Astrocyte (in vitro differentiated cells and primary cell): ENCODE measurements around the gene CORO2B. TPM values are rescaled to one million over a fixed set of nuclear protein-coding genes. Genes with fewer than 3 reads are reported as not detected.
A peak's percentile ranks its signal among the peaks of the same experiment; 100 is the strongest.

Source experiments
- DNase-seq: peaks from one replicate; pipeline ENCODE4 v3.0.0-alpha.2; 2010; ENCODE audit warnings: low read depth
- FAIRE-seq: peaks from 2 replicates; lab custom pipeline; 2011; peaks lifted over from hg19 to GRCh38; lab: Jason Lieb, UNC
- H2AFZ ChIP-seq: 2 replicates; pipeline ENCODE4 v1.6.0; 2012; ENCODE audit warnings: low read depth, low read length, inconsistent platforms
- H3K27ac ChIP-seq: 2 replicates; pipeline ENCODE4 v1.5.1; 2011; ENCODE audit warnings: low read depth, low read length, inconsistent platforms
- H3K27me3 ChIP-seq: 2 replicates; pipeline ENCODE4 v1.6.0; 2011; ENCODE audit warnings: low read length, inconsistent platforms; ENCODE audit not compliant: insufficient read depth
- H3K36me3 ChIP-seq: 2 replicates; pipeline ENCODE4 v1.5.1; 2011; ENCODE audit warnings: low read length, inconsistent platforms; ENCODE audit not compliant: insufficient read depth
- H3K4me1 ChIP-seq: 2 replicates; pipeline ENCODE4 v1.5.1; 2011; ENCODE audit warnings: low read length, inconsistent platforms; ENCODE audit not compliant: insufficient read depth
- H3K4me2 ChIP-seq: 2 replicates; pipeline ENCODE4 v1.6.0; 2012; ENCODE audit warnings: low read length, inconsistent platforms
- H3K4me3 ChIP-seq: 2 replicates; pipeline ENCODE4 v1.5.1; 2011; ENCODE audit warnings: low read depth, mild to moderate bottlenecking, low read length, inconsistent platforms; ENCODE audit not compliant: insufficient read depth
- H3K79me2 ChIP-seq: 2 replicates; pipeline ENCODE4 v1.6.0; 2012; ENCODE audit warnings: mild to moderate bottlenecking, low read length, inconsistent platforms; ENCODE audit not compliant: insufficient read depth
- H3K9ac ChIP-seq: 2 replicates; pipeline ENCODE4 v1.6.0; 2012; ENCODE audit warnings: mild to moderate bottlenecking, low read length, inconsistent platforms
- H3K9me3 ChIP-seq: 2 replicates; pipeline ENCODE4 v1.5.1; 2012; ENCODE audit warnings: low read depth, mild to moderate bottlenecking, low read length, inconsistent platforms; ENCODE audit not compliant: insufficient read depth
- H4K20me1 ChIP-seq: 2 replicates; pipeline ENCODE4 v1.6.0; 2012; ENCODE audit warnings: low read length, inconsistent platforms; ENCODE audit not compliant: insufficient read depth
- H3K27ac Mint-ChIP-seq: one replicate; pipeline ENCODE4 v1.8.0; 2021; ENCODE audit warnings: mild to moderate bottlenecking, mixed read lengths; ENCODE audit not compliant: unreplicated experiment
- H3K27me3 Mint-ChIP-seq: one replicate; pipeline ENCODE4 v1.8.0; 2021; ENCODE audit warnings: low read depth, mixed read lengths; ENCODE audit not compliant: unreplicated experiment
- H3K36me3 Mint-ChIP-seq: one replicate; pipeline ENCODE4 v1.8.0; 2021; ENCODE audit warnings: low read depth, mixed read lengths; ENCODE audit not compliant: unreplicated experiment
- H3K4me1 Mint-ChIP-seq: one replicate; pipeline ENCODE4 v1.8.0; 2021; ENCODE audit warnings: low read depth, mixed read lengths; ENCODE audit not compliant: unreplicated experiment
- H3K4me3 Mint-ChIP-seq: one replicate; pipeline ENCODE4 v1.8.0; 2021; ENCODE audit warnings: mild to moderate bottlenecking, moderate library complexity, mixed read lengths; ENCODE audit not compliant: unreplicated experiment
- H3K9me3 Mint-ChIP-seq: one replicate; pipeline ENCODE4 v1.8.0; 2021; ENCODE audit warnings: mild to moderate bottlenecking, mixed read lengths; ENCODE audit not compliant: unreplicated experiment
- EZH2 ChIP-seq: IDR thresholded peaks from 2 replicates; pipeline ENCODE4 v1.6.1; 2012; ENCODE audit warnings: mild to moderate bottlenecking, low read length, inconsistent platforms; ENCODE audit not compliant: insufficient read depth
- total RNA-seq: library from RNA; stranded (reverse); gene quantifications from 2 replicates; pipeline ENCODE4 v1.2.1, GENCODE V29; 2021
- TF ChIP-seq, protein P1 (sequence below): IDR thresholded peaks from 2 replicates; pipeline ENCODE4 v1.5.1; 2011; ENCODE audit warnings: low read depth, mild to moderate bottlenecking, inconsistent platforms, low read length, moderate library complexity; ENCODE audit not compliant: insufficient read depth

CORO2B gene
- total RNA-seq, 1 donor from 2014 or later: 7.4 TPM

- Histone ChIP-seq H3K9ac (peak overlapping the region; percentile 75), H3K4me1 (peaks cover 27% of the 10 kb centered on the region), H3K9me3 (no peaks in the 10 kb centered on the region), H3K4me3 (peak overlapping the region; percentile 68), H3K27me3 (no peaks in the 10 kb centered on the region), H3K36me3 (no peaks in the 10 kb centered on the region), H4K20me1 (peaks cover 24% of the 10 kb centered on the region), H3K27ac (no peak overlapping the region), H3K4me2 (peak overlapping the region; percentile 84), H2AFZ (peak overlapping the region; percentile 86), H3K79me2 (peaks cover 48% of the 10 kb centered on the region)
- DNase-seq: peak; percentile 41
- FAIRE-seq: no peak
- H3K4me1 Mint-ChIP-seq: peaks cover 10% of the 10 kb centered on the region
- no peak overlapping the region for H3K27ac Mint-ChIP-seq
- TF ChIP-seq, protein P1, sequence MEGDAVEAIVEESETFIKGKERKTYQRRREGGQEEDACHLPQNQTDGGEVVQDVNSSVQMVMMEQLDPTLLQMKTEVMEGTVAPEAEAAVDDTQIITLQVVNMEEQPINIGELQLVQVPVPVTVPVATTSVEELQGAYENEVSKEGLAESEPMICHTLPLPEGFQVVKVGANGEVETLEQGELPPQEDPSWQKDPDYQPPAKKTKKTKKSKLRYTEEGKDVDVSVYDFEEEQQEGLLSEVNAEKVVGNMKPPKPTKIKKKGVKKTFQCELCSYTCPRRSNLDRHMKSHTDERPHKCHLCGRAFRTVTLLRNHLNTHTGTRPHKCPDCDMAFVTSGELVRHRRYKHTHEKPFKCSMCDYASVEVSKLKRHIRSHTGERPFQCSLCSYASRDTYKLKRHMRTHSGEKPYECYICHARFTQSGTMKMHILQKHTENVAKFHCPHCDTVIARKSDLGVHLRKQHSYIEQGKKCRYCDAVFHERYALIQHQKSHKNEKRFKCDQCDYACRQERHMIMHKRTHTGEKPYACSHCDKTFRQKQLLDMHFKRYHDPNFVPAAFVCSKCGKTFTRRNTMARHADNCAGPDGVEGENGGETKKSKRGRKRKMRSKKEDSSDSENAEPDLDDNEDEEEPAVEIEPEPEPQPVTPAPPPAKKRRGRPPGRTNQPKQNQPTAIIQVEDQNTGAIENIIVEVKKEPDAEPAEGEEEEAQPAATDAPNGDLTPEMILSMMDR: peak; percentile 3
- TF ChIP-seq EZH2: no peak
- no peaks in the 10 kb centered on the region for H3K9me3 Mint-ChIP-seq
- no peaks in the 10 kb centered on the region for H3K36me3 Mint-ChIP-seq
- peaks cover 33% of the 10 kb centered on the region for H3K27me3 Mint-ChIP-seq
- peak overlapping the region; percentile 85 for H3K4me3 Mint-ChIP-seq
These were observed 416 bp upstream of the CORO2B start for GRCh38 chr15:68578175-68578979.

DNA sequence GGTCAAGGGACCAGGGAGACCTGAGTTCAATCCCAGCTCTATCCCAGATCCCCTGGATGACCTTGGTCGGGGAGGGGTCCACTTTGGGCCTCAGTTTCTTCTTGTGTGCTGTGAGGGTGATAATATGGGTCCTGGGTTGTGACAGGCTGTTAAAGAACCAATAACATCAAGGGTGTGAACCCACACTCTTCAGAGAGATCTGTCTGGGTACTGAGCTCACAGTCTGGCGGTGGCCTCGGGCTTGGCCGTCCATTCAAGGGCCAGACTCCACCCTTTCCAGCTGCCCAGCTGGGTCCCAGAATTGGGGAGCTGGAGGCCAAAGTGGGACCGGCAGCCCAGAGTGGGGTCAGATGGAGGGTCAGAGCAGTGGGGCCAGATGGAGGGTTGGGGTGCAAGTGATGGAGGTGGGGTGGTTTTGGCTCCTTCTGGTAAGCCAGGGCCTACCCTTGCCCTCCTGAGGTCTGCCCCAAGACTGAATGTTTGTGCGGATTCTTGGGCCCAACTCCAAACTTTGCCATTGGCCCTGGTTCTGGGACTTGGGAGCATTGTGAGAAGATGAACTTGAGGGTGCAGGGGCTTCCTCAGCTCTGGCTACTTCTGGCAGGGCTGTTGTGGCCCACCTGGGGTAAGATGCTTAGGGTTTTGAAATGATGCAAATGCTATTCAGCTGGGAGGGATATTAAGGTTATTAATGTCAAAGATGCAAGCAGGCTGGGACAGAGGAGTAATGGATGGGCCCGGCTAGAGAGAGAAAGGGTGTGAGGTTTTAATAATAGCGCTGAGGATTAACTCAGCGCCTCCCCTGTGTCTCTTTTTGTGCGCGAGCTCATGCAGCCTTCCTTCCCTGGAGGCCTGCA, 1.5 kb downstream of the CORO2B start:
- peaks cover 35% of the 10 kb centered on the region for H3K4me1 ChIP-seq
- Mint-ChIP-seq H3K27ac (no peak overlapping the region), H3K36me3 (no peaks in the 10 kb centered on the region), H3K9me3 (no peaks in the 10 kb centered on the region), H3K27me3 (peaks cover 17% of the 10 kb centered on the region), H3K4me3 (peak overlapping the region; percentile 80), H3K4me1 (peaks cover 16% of the 10 kb centered on the region)
- no peaks in the 10 kb centered on the region for H3K9me3 ChIP-seq
- H3K4me3 ChIP-seq: peak overlapping the region; percentile 64
- H3K27ac ChIP-seq: no peak overlapping the region
- FAIRE-seq (no peak), DNase-seq (no peak)
- no peaks in the 10 kb centered on the region for H3K27me3 ChIP-seq
- peak overlapping the region; percentile 92 for H3K4me2 ChIP-seq
- H2AFZ ChIP-seq: no peak overlapping the region
- peaks cover 24% of the 10 kb centered on the region for H4K20me1 ChIP-seq
- no peak for TF ChIP-seq EZH2
- TF ChIP-seq, protein P1: no peak
- H3K79me2 ChIP-seq: peaks cover 67% of the 10 kb centered on the region
- no peaks in the 10 kb centered on the region for H3K36me3 ChIP-seq
- H3K9ac ChIP-seq: peak overlapping the region; percentile 64
